Esophagus (tissue), 2 donors: ENCODE data around the gene WSB1. TPM values are rescaled to one million over a fixed set of nuclear protein-coding genes. Genes with fewer than 3 reads are reported as not detected.
A peak's percentile ranks its signal among the peaks of the same experiment; 100 is the strongest.

ENCODE experiments used
- H3K27ac ChIP-seq, 2 donors: one replicate each; pipeline ENCODE4 v1.5.1; 2013; ENCODE audit warnings: low read depth in 2 of 2, mild to moderate bottlenecking in 2 of 2, inconsistent platforms in 1 of 2, low read length in 1 of 2, moderate library complexity in 1 of 2
- H3K27me3 ChIP-seq, 2 donors: one replicate each; pipeline ENCODE4 v1.6.1; 2013; ENCODE audit warnings: low read length in 2 of 2, control low read depth in 1 of 2, mild to moderate bottlenecking in 1 of 2; ENCODE audit not compliant: insufficient read depth in 2 of 2, control insufficient read depth in 1 of 2
- H3K36me3 ChIP-seq, 2 donors: one replicate each; pipeline ENCODE4 v1.6.1; 2013; ENCODE audit warnings: low read length in 1 of 2; ENCODE audit not compliant: control insufficient read depth in 2 of 2, insufficient read depth in 2 of 2
- H3K4me1 ChIP-seq, 2 donors: one replicate each; pipeline ENCODE4 v1.6.1; 2013; ENCODE audit warnings: low read length in 1 of 2; ENCODE audit not compliant: control insufficient read depth in 2 of 2, insufficient read depth in 2 of 2
- H3K4me3 ChIP-seq, 2 donors: one replicate each; pipeline ENCODE4 v1.5.1; 2013; ENCODE audit warnings: low read length in 2 of 2, mild to moderate bottlenecking in 2 of 2, low read depth in 1 of 2, moderate library complexity in 1 of 2
- H3K9me3 ChIP-seq, 2 donors: one replicate each; pipeline ENCODE4 v1.6.1; 2013; ENCODE audit warnings: mild to moderate bottlenecking in 2 of 2, low read depth in 1 of 2, low read length in 1 of 2, moderate library complexity in 1 of 2; ENCODE audit not compliant: control insufficient read depth in 2 of 2, insufficient read depth in 1 of 2
- WGBS, 2 donors: extraction: QIAGEN DNeasy Blood & Tissue Kit; methylation state at CpG; one replicate each; pipeline ENCODE4 v1.1.7; 2013; 5-methylcytosine and 5-hydroxymethylcytosine counted together
- polyA plus RNA-seq, 2 donors: library from polyadenylated mRNA; stranded (reverse); fragments of 200-250 nt; gene quantifications; one replicate each; pipeline ENCODE4 v1.2.3, GENCODE V29; 2013
- donor health status: healthy with polysubstance abuse.
- donor health status: Bipolar disorder and iron deficiency.

The WSB1 gene
- polyA plus RNA-seq, 2 donors: 64.4 to 67.1 TPM

DNA sequence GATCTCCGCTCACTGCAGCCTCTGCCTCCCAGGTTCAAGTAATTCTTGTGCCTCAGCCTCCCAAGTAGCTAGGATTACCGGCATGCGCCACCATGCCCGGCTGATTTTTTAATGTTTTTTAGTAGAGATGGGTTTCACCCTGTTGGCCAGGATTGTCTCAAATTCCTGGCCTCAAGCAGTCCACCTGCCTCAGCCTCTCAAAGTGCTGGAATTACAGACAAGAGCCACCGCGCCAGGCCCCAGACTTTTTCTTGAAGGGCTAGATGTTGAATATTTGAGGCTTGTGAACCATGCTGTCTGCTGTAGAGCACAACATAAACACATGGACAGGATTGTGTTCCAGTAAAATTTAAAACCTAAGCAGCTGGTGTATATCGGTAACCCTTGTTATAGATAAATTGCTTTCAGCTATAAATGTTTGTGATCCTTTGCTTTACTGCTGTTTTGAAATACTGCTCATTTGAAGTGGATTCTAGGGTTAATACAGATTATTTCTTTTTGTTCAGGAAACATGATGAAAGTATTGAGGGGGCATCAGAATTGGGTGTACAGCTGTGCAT lies 12.4 kb downstream of the WSB1 start:
- H3K4me1 ChIP-seq: no peaks in the 10 kb centered on the region
- 88 to 90% methylated on average over 7 of the region's 7 CpGs for WGBS, 2 donors
- H3K36me3 ChIP-seq: peaks cover 5 to 8% of the 10 kb centered on the region in 2 donors
- no peak overlapping the region for H3K4me3 ChIP-seq
- H3K27ac ChIP-seq: no peak overlapping the region
- no peaks in the 10 kb centered on the region for H3K9me3 ChIP-seq
- H3K27me3 ChIP-seq: no peaks in the 10 kb centered on the region

DNA sequence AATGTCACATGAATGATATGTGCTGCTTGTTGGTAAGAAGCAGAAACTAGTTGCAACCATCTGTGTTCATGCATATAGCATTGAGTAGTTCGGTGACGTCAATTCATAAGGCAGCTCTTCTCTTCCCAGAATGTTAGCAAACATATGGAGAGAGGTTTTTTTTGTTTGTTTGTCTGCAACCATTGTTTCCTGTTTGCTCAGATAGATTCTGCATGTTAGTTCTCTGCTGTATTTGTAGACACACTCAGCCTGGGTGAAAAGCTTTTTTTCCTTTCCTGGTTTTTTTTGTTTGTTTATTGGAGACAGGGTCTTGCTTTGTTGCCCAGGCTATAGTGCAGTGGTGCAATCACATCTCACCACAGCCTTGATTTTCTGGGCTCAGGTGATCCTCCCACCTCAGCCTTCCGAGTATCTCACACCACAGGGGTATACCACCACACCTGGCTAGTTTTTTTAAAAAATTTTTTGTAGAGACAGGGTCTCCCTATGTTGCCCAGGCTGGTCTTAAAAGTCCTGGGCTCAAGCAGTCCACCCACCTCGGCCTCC lies 16.7 kb downstream of the WSB1 start:
- Histone ChIP-seq H3K4me1 (no peaks in the 10 kb centered on the region), H3K36me3 (peaks cover 11 to 15% of the 10 kb centered on the region in 2 donors), H3K27ac (no peak overlapping the region), H3K27me3 (no peaks in the 10 kb centered on the region), H3K4me3 (no peak overlapping the region), H3K9me3 (no peaks in the 10 kb centered on the region)
- 94 to 95% methylated on average over 4 of the region's 4 CpGs for WGBS, 2 donors

DNA sequence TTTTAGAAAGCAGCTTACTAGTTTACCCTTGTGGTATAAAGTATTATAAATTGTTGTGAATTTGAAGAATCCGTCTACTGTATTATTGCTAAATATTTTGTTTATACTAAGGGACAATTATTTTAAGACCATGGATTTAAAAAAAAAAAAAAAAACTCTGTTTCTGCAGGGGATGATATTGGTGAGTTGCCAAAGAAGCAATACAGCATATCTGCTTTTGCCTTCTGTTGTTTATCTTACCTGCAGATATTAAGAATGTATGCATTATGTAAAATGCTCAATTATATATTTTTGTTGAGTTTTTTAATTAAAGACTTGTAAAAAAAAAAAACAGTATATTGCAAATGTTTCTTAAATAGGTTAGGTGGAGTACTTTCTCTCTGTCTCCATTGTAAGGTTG lies 19.4 kb downstream of the WSB1 start:
- Histone ChIP-seq H3K36me3 (peaks cover 10 to 14% of the 10 kb centered on the region in 2 donors), H3K4me1 (no peaks in the 10 kb centered on the region), H3K27me3 (no peaks in the 10 kb centered on the region), H3K27ac (peak overlapping the region in 1 of 2 donors; percentile 21), H3K9me3 (no peaks in the 10 kb centered on the region), H3K4me3 (no peak overlapping the region)
- WGBS, 2 donors: 65 to 68% methylated on average over 1 of the region's 1 CpG

- Histone ChIP-seq H3K27ac (no peak overlapping the region), H3K4me1 (peaks cover 0 to 3% of the 10 kb centered on the region in 2 donors), H3K36me3 (peaks cover 10 to 14% of the 10 kb centered on the region in 2 donors), H3K4me3 (no peak overlapping the region), H3K27me3 (no peaks in the 10 kb centered on the region), H3K9me3 (no peaks in the 10 kb centered on the region)
- 36 to 39% methylated on average over 6 of the region's 6 CpGs for WGBS, 2 donors
Measured at GRCh38 chr17:27315322-27315721, 21.4 kb downstream of the WSB1 start.

GRCh38 chr17:27315796-27316465 lies 22.0 kb downstream of the WSB1 start:
- Histone ChIP-seq H3K4me1 (peaks cover 0 to 3% of the 10 kb centered on the region in 2 donors), H3K27ac (peak overlapping the region in 1 of 2 donors; percentile 15), H3K36me3 (peaks cover 7 to 11% of the 10 kb centered on the region in 2 donors), H3K9me3 (no peaks in the 10 kb centered on the region), H3K4me3 (no peak overlapping the region), H3K27me3 (no peaks in the 10 kb centered on the region)
- WGBS, 2 donors: 76 to 82% methylated on average over 7 of the region's 7 CpGs

DNA sequence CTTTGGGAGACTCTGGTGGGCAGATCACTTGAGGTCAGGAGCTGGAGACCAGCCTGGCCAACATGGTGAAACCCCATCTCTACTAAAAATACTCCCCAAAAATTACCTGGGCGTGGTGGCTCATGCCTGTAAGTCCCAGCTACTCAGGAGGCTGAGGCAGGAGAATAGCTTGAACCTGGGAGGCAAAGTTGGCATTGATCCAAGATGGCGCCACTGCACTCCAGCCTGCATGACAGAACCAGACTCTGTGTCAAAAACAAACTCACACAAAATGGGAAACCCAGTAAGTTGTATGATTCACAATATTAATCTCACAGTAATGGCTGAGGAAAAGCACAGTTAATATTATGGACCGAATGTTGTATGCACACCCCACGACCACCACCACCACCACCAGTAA lies 24.3 kb downstream of the WSB1 start:
- WGBS, 2 donors: 78 to 84% methylated on average over 4 of the region's 4 CpGs
- Histone ChIP-seq H3K4me3 (no peak overlapping the region), H3K36me3 (peaks cover 4 to 8% of the 10 kb centered on the region in 2 donors), H3K9me3 (no peaks in the 10 kb centered on the region), H3K4me1 (peaks cover 0 to 3% of the 10 kb centered on the region in 2 donors), H3K27me3 (no peaks in the 10 kb centered on the region), H3K27ac (peak overlapping the region in 1 of 2 donors; percentile 26)

GRCh38 chr17:27318633-27319032 lies 24.7 kb downstream of the WSB1 start:
- Histone ChIP-seq H3K27ac (peak overlapping the region in 1 of 2 donors; percentile 26), H3K9me3 (no peaks in the 10 kb centered on the region), H3K4me1 (peaks cover 1 to 4% of the 10 kb centered on the region in 2 donors), H3K36me3 (peaks cover 3 to 8% of the 10 kb centered on the region in 2 donors), H3K27me3 (no peaks in the 10 kb centered on the region), H3K4me3 (no peak overlapping the region)
- 83 to 88% methylated on average over 6 of the region's 6 CpGs for WGBS, 2 donors

DNA sequence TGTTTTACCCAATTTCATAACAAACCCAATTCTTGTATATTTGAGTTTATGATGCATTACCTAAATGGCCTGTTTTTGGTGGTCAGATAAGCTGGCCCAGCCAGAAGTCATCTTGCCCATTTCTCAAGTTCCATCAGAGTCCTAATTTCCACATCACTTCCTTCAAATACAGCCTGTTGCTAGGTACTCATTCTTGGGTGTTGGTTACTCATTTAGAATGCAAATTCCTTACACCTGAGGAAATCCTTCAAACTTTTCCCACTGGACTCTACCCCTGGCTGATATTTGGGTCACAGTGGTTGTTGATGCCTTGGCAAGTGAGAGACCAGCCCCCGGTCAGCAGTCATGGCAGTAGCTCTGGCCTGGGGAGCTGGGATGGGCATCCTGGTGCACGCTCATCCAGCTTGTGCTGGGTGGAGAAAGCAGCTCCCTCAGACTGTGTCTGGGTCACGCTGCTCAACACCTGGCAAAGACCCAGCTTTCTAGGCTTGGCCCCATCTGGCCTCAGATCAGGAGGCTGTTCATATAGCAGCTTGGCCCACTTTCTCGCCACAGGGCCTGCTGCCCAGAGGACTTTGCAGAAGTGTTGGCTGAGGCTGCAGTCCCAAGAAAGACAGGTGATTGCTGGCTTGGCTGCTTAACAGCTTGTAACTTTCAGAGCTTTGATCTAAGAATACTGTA lies 25.8 kb downstream of the WSB1 start:
- H3K36me3 ChIP-seq: peaks cover 0 to 8% of the 10 kb centered on the region in 2 donors
- no peaks in the 10 kb centered on the region for H3K27me3 ChIP-seq
- H3K4me3 ChIP-seq: no peak overlapping the region
- H3K9me3 ChIP-seq: no peaks in the 10 kb centered on the region
- peaks cover 4 to 9% of the 10 kb centered on the region in 2 donors for H3K4me1 ChIP-seq
- WGBS, 2 donors: 21% methylated on average over 4 of the region's 4 CpGs
- H3K27ac ChIP-seq: peak overlapping the region; percentile 30 to 45

GRCh38 chr17:27320222-27320560 lies 26.3 kb downstream of the WSB1 start:
- Histone ChIP-seq H3K9me3 (no peaks in the 10 kb centered on the region), H3K27me3 (no peaks in the 10 kb centered on the region), H3K27ac (peak overlapping the region in 1 of 2 donors; percentile 30), H3K4me1 (peaks cover 4 to 9% of the 10 kb centered on the region in 2 donors), H3K36me3 (peaks cover 0 to 5% of the 10 kb centered on the region in 2 donors), H3K4me3 (no peak overlapping the region)
- WGBS, 2 donors: 60 to 61% methylated on average over 4 of the region's 4 CpGs
